Measurements from ENCODE around the gene DCLRE1A. TPM values are rescaled to one million over a fixed set of nuclear protein-coding genes. Genes with fewer than 3 reads are reported as not detected.

Gene DCLRE1A
- total and polyA plus RNA-seq, 2 donors from 2014 or later: 4.2 to 5.7 TPM

- TF ChIP-seq CTCF (IDR thresholded peaks at IDR 0.05; ENCODE audit: borderline replicate concordance, extremely low read depth, insufficient read depth): no peak
- H3K36me3 ChIP-seq (ENCODE audit: control insufficient read depth in 2 of 3, insufficient read depth in 3 of 3, low read length in 3 of 3): peaks cover 0 to 3% (median 0%) of the 10 kb centered on the region in 3 donors
Measured at GRCh38 chr10:113882240-113882639, 28.4 kb upstream of the DCLRE1A start.

GRCh38 chr10:113880236-113880635 is 26.4 kb upstream of the DCLRE1A start:
- FAIRE-seq: no peak

More at GRCh38 chr10:113882240-113882639, 28.4 kb upstream of the DCLRE1A start:
- Histone ChIP-seq H3K9me3 (ENCODE audit: control insufficient read depth in 2 of 3, insufficient read depth in 1 of 3, low read length in 3 of 3) (peaks cover 0 to 2% (median 0%) of the 10 kb centered on the region in 3 donors), H3K4me3 (ENCODE audit: low read length in 3 of 3) (no peak overlapping the region), H3K9ac (ENCODE audit: low read length in 3 of 3) (no peak overlapping the region), H3K27me3 (ENCODE audit: control insufficient read depth, insufficient read depth, low read length) (no peaks in the 10 kb centered on the region), H3K27ac (ENCODE audit: low read depth in 2 of 2, low read length in 2 of 2) (no peak overlapping the region), H3K4me1 (ENCODE audit: control insufficient read depth in 2 of 3, insufficient read depth in 2 of 3, low read depth in 1 of 3, low read length in 3 of 3) (no peaks in the 10 kb centered on the region)
- intact Hi-C loops (cut with DNase I): no loop called here
- DNase-seq: no peak
- FAIRE-seq: no peak

GRCh38 chr10:113879691-113880090 is 25.8 kb upstream of the DCLRE1A start:
- DNase-seq (no peak), FAIRE-seq (no peak)
- Histone ChIP-seq H3K4me3 (ENCODE audit: low read length in 3 of 3) (no peak overlapping the region), H3K9me3 (ENCODE audit: control insufficient read depth in 2 of 3, insufficient read depth in 1 of 3, low read length in 3 of 3) (no peaks in the 10 kb centered on the region), H3K9ac (ENCODE audit: low read length in 3 of 3) (no peak overlapping the region), H3K27me3 (ENCODE audit: control insufficient read depth, insufficient read depth, low read length) (no peaks in the 10 kb centered on the region), H3K4me1 (ENCODE audit: control insufficient read depth in 2 of 3, insufficient read depth in 2 of 3, low read depth in 1 of 3, low read length in 3 of 3) (no peaks in the 10 kb centered on the region), H3K36me3 (ENCODE audit: control insufficient read depth in 2 of 3, insufficient read depth in 3 of 3, low read length in 3 of 3) (no peaks in the 10 kb centered on the region), H3K27ac (ENCODE audit: low read depth in 2 of 2, low read length in 2 of 2) (no peak overlapping the region)
- intact Hi-C loops (cut with DNase I): no loop called here
- no peak for TF ChIP-seq CTCF (IDR thresholded peaks at IDR 0.05; ENCODE audit: borderline replicate concordance, extremely low read depth, insufficient read depth)

More at GRCh38 chr10:113880236-113880635, 26.4 kb upstream of the DCLRE1A start:
- Histone ChIP-seq H3K9ac (ENCODE audit: low read length in 3 of 3) (no peak overlapping the region), H3K27me3 (ENCODE audit: control insufficient read depth, insufficient read depth, low read length) (no peaks in the 10 kb centered on the region), H3K36me3 (ENCODE audit: control insufficient read depth in 2 of 3, insufficient read depth in 3 of 3, low read length in 3 of 3) (no peaks in the 10 kb centered on the region), H3K4me3 (ENCODE audit: low read length in 3 of 3) (no peak overlapping the region), H3K9me3 (ENCODE audit: control insufficient read depth in 2 of 3, insufficient read depth in 1 of 3, low read length in 3 of 3) (no peaks in the 10 kb centered on the region), H3K27ac (ENCODE audit: low read depth in 2 of 2, low read length in 2 of 2) (no peak overlapping the region), H3K4me1 (ENCODE audit: control insufficient read depth in 2 of 3, insufficient read depth in 2 of 3, low read depth in 1 of 3, low read length in 3 of 3) (no peaks in the 10 kb centered on the region)
- DNase-seq: no peak
- intact Hi-C loops (cut with DNase I): no loop called here
- no peak for TF ChIP-seq CTCF (IDR thresholded peaks at IDR 0.05; ENCODE audit: borderline replicate concordance, extremely low read depth, insufficient read depth)

- no peaks in the 10 kb centered on the region for H3K4me1 ChIP-seq (ENCODE audit: control insufficient read depth in 2 of 3, insufficient read depth in 2 of 3, low read depth in 1 of 3, low read length in 3 of 3)
- no peak overlapping the region for H3K4me3 ChIP-seq (ENCODE audit: low read length in 3 of 3)
- FAIRE-seq (no peak), DNase-seq (no peak)
- no peak for TF ChIP-seq CTCF (IDR thresholded peaks at IDR 0.05; ENCODE audit: borderline replicate concordance, extremely low read depth, insufficient read depth)
- H3K27ac ChIP-seq (ENCODE audit: low read depth in 2 of 2, low read length in 2 of 2): no peak overlapping the region
- intact Hi-C loops (cut with DNase I): no loop called here
- peaks cover 0 to 7% (median 1%) of the 10 kb centered on the region in 3 donors for H3K9me3 ChIP-seq (ENCODE audit: control insufficient read depth in 2 of 3, insufficient read depth in 1 of 3, low read length in 3 of 3)
- no peaks in the 10 kb centered on the region for H3K27me3 ChIP-seq (ENCODE audit: control insufficient read depth, insufficient read depth, low read length)
- no peaks in the 10 kb centered on the region for H3K36me3 ChIP-seq (ENCODE audit: control insufficient read depth in 2 of 3, insufficient read depth in 3 of 3, low read length in 3 of 3)
- no peak overlapping the region for H3K9ac ChIP-seq (ENCODE audit: low read length in 3 of 3)
Measured at GRCh38 chr10:113876461-113876860, 22.6 kb upstream of the DCLRE1A start.
